HG03442 (cell line): ENCODE data around the gene STAG2.
"Not testable (repeated sequence)": the region's sequence is repeated elsewhere in the genome, so short reads cannot be mapped to it uniquely, and the experiment has no call there.

Experiments
- ATAC-seq: cut with Tn5 transposase; IDR thresholded peaks from one replicate; pipeline ENCODE4 v1.9.1; 2021; ENCODE audit warnings: mild to moderate bottlenecking, moderate library complexity; ENCODE audit not compliant: unreplicated experiment

STAG2 gene

DNA sequence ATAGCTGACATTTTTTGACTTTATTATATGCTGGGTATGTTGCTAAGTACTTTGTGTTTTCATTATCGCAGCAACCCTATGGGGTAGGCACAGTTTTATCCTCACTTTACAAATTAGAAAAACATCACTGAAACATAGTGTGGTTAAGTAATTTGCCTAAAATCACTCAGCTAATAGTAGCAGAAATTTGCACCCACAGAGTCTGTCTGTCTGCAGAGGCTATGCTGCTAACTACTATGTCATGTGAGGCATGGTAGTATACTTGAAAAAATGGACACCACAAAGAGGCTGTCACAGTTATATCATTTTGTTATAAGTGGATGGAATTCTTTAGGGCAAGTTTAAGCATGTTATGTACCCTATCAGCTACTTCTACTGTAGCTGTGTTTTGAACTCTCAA is 69.0 kb downstream of the STAG2 start:
- peak; percentile 69 for ATAC-seq

DNA sequence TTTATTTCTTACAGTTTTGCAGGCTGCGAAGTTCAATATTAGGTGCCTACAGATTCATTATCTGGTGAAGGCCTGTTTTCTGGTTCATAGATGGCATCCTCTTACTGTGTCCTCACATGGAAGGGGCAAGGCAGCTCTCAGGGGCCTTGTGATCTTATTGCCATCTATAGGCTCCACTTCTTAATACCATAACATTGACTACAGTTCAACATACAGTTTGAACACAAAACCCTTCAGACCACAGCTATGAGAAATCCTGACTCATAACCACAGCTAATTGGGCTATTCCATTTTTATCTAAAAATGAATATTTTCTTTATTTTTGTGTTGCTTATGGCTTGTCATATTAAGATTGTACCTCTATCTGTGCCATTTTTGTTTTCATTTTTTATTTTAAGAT is 72.3 kb downstream of the STAG2 start:
- ATAC-seq = no peak

DNA sequence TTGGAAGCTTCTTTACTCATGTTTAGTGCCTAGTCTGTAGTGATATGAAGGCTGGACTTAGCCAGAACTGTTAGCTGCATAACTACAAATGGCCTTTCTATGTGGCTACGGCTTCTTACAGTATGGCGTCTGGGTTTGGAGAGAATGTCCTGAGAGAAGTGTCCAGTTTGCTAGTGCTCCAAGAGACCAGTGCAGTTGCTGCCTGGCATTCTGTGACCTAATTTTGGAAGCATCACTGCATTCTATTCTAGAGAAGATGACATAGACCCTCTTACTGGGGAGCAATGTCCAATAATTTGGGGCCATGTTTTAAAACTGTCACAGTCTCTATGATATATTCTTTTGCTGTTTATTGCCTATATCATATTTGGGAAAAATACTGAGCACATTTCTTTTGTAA is 74.2 kb downstream of the STAG2 start:
- ATAC-seq = no peak

DNA sequence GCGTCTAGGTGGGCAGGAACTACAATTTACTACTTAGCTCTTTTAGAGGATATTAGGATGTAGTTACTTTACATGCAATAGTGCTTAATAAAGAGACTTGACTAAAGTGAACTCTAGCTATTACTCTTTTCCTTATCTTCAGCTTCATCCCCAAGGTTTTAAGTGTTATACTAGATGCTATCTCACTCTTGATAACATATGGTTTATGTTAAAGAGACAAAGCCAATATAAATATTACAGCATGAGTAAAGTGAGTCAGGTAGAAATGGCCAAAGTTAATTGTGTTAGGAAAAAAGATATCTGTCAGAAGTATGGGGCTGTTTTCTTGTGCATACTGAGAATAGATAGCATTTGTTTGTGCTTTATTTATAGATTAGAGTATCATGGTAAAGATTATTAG is 80.5 kb downstream of the STAG2 start:
- no peak for ATAC-seq

DNA sequence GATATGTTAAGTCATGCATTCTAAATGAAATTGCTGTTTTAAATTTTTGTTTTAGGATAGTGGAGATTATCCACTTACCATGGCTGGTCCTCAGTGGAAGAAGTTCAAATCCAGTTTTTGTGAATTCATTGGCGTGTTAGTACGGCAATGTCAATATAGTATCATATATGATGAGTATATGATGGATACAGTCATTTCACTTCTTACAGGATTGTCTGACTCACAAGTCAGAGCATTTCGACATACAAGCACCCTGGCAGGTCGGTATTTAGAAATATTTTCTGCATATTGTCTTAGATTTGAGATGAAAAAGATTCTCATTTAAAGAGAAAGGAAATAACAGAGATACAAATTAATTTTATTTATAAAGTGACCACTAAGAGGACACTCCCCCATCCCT is 83.6 kb downstream of the STAG2 start:
- no peak for ATAC-seq

DNA sequence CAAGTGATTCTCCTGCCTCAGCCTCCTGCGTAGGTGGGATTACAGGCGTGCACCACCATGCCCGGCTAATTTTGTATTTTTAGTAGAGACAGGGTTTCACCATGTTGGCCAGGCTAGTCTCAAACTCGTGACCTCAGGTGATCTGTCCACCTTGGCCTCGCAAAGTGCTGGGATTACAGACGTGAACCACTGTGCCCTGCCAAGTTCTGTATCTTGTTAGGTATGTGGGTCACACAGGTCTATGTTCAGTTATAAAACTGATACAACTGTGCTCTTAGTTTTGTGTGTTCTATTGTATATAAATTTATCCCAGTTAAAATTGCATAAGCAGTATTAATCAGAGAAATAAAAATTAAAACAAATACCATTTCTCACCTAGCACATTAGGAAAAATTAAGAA is 122.9 kb downstream of the STAG2 start:
- not testable (repeated sequence) for ATAC-seq

DNA sequence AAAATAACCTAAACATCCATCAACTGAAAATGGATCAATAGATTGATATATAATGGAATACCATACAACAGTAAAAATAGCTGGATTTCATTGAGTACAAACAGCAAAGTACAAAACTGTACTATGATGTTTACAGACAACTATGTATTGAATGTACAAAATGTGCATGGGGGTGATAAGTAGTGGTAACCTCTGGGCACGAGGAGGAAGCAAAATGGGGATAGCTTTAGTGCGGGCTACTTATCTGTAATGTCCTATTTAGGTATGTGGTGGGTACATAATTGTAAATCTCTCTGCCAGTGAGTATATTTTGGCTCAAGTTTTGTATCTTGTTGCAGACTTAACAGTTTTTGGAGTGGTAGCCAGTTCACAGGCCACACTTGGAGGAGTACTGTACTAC is 123.6 kb downstream of the STAG2 start:
- ATAC-seq = no peak

DNA sequence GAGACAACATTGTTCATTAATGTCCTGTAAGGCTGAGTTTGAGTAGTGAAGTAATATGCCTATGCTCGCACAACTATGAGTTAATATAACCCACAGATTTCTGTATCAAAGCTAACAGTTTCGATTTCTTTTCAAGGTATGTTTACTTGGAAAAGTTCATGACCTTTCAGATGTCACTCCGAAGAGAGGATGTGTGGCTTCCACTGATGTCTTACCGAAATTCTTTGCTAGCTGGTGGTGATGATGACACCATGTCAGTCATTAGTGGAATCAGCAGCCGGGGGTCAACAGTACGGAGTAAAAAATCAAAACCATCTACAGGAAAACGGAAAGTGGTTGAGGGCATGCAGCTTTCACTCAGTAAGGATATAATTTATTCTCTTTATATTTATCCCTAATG is 124.9 kb downstream of the STAG2 start:
- ATAC-seq = no peak

DNA sequence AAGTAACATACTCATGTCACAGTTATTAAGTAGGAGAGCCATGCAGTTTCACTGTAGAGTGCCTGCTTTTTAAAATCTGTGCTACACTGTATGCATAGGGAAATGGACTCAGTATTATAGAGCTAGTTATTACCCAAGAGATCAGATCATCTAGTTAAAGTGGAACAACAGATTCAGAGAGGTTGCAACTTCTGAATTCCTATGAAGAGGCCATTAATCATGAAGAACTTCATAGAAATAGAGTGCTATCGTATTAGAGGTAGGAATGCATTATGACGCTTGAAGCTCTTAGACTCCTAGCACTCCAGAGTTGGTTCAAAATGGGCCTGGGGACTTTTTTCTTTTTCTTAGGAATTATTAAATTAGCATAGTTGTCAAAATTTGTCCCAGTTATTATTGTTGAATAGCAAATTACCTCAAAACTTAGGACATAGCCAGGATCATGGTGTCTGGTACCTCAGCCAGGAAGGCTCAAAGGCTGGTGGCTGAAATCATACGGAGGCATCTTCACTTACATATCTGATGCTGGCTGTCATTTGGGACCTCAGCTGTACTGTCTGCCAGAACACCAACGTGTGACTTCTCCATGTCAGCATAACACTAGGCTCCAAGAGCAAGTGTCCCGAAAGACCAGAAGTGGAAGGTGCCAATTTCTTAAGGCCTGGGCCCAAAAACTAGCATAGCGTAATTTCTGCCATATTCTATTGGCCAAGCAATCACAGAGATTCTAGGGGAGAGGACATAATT is 125.7 kb downstream of the STAG2 start:
- no peak for ATAC-seq

DNA sequence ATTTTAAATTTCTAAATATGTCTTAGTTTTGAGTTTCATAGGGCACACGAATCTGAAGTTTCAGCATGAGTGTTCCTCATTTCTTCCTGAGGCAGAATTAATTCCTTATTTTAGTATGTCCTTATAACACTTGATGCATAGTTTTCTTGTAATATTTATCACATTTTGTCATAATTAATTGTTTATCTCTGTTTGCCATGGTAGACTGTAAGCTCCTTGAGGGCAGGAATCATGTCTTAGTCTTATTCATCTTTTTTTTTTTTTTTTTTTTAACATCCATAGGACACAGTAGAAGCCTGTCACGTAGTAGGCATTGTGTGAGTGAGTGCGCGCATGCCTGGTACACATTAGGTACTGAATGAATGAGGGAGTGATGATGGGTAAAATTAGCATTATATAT is 131.7 kb downstream of the STAG2 start:
- ATAC-seq = no peak

DNA sequence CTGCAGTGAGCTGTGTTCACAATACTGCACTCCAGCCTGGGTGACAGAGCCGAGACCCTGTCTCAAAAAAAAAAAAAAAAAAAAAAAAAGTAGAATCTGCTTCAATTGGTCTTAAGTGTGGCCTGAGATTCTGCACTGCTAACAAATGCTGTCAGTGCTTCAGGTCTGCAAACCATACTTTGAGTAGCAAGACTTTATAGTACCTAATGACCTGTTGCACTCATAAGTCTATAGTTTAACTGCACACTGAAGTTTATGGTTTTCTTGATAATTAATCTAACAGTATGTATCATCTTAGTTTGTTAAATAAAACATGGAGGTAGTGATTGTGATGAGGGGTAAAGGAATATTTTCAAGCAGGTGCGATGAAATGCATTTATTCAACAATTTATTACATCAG is 135.6 kb downstream of the STAG2 start:
- no peak for ATAC-seq

DNA sequence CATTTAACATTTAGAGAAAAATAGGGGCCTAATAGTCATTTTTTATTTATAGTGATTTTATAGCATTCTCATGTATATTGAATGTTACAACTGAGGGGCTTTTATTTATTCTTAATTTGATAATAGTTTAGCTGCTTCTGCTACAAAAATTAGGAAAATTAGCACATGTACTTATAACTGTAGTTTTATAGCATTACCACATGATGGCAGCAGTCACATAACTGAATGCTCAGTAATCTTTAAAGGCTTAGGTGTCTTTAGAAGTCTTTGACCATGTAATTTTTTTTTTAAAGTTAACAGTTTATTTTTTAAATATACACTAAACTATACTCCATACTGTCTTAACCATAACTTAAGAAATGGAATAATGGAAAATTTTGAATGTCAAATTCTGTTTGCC is 136.6 kb downstream of the STAG2 start:
- no peak for ATAC-seq

DNA sequence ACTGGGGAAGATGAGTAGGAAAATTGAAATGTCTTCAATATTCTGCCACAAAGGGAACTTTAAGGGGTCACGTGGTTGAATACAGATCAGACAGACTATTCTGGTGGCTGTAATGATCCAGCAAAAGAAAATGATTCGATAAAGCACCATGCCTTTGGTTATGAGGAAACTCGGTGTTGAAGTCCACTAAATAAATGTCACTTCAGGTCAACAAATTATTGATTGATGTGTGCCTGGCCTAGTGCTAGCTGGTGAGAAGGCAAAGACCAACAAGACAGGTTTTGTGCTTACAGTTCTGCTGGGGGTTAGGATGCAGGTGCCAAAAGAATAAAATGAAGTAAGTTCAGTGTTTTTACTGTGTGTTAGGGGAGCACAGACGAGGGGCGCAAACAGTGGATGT is 142.5 kb downstream of the STAG2 start:
- no peak for ATAC-seq

DNA sequence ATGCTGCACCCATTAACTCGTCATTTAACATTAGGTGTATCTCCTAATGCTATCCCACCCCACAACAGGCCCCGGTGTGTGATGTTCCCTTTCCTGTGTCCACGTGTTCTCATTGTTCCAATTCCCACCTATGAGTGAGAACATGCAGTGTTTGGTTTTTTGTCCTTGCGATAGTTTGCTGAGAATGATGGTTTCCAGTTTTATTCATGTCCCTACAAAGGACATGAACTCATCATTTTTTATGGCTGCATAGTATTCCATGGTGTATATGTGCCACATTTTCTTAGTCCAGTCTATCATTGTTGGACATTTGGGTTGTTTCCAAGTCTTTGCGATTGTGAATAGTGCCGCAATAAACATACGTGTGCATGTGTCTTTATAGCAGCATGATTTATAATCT is 143.0 kb downstream of the STAG2 start:
- ATAC-seq = not testable (repeated sequence)

DNA sequence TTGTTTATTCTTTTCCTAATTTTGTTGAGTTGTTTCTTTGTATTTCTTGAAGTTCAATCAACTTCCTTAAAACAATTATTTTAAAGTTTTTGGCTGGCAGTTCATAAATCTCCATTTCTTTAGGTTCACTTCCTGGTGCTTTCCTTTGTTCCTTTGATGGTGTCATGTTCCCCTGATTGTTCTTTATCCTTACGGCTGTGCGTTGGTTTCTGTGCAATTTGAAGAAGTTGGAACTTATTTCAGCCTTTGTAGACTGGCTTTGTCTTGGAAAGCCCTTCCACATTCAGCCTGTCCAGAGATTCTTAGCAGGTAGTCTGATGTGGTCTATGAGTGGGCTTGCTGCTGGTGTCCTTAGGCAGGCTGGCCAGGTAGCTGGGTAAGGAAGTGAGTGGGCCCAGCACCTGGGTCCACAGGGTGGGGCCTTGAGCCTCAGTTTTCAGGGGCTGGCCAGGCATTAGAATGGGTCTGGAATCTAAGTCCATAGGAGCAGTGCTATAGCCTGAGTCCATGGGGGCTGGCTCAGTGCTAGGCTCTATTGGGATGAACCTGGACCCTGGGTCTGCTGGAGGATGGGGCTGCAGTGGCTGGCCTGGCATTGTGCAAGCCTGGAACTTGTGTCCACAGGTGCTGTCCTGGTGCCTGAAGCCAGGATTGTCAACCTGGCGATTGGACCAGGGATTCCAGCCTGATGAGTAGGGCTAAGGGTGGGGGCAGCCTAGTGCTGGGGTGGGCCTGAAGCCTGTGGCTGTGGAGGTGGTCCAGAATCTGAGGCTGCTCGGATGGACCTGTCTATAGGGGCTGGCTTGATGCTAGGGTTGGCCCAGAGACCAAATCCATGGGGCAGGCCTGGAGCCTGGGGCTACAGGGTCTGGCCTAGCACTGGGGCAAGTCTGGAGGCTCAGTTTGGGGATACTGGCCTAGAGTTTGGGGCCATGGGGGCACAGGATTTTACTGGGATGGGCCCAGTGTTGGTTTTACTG is 152.4 kb downstream of the STAG2 start:
- no peak for ATAC-seq

DNA sequence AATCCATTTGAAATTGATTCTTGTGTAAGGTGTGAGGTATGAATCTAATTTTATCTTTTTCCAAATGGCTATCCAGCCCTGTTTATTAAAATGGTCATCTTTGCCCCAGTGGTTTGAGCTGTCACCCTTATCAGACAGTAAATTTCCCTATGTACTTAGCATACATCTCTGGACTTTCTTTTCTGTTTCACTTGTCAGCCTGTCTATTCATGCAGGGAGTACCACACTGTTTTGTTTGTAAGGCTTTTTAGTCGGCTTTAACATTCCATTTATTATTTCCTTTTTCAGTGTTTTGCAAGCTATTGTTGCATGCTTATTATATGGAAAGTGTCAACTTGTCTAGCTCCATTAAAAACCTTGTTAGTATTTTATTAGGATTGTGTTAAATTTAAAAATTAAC is 155.8 kb downstream of the STAG2 start:
- no peak for ATAC-seq

DNA sequence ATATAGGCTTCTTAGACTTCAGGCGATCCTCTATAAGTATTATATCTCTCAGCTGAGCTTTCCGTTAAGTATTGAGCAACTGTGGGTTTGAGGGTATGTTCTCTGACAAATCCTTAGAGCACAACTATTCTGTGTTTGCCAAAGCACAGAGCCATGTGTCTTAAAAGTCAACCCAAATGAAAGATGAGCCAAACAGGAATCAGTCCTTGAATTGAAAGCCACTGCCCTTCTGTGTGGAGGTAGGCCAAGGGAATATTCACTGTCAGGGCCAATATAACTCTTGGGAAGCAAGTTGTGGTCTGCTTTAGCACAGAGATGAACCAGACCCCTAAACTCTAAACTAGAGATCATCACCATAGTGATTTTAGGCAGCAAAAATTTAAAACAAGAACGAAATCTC is 164.0 kb downstream of the STAG2 start:
- no peak for ATAC-seq

DNA sequence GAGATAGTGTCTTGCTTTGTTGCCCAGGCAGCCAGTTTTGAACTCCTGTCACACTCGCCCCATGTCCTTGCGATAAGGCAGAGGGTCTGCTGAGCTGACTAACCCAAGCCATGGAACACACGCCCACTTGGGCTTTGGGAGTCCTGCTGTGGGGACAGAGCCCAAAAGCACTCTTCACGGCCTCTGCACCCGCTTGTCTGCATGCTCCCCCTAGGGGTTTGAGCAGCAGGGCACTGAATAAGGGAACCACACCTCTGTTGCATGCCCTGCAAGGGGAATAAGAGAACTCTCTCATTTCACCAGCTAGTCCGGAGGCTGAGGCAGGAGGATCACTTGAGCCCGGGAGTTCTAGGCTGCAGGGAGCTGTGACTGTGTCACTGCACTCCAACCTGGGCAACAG is 166.0 kb downstream of the STAG2 start:
- no peak for ATAC-seq

DNA sequence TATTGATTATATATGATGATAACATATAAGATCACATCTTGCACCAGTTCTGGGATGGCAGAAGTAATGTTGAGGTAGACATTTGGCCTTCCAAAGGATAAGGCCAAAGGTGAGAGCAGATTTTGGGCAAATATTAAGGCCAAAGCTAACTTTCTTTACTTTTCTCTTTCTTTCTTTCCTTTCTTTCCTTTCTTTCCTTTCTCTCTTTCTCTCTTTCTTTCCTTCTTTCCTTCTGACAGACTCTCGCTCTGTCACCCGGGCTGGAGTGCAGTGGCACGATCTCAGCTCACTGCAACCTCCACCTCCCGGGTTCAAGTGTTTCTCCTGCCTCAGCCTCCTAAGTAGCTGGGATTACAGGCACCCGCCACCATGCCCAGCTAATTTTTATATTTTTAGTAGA is 170.9 kb downstream of the STAG2 start:
- not testable (repeated sequence) for ATAC-seq

DNA sequence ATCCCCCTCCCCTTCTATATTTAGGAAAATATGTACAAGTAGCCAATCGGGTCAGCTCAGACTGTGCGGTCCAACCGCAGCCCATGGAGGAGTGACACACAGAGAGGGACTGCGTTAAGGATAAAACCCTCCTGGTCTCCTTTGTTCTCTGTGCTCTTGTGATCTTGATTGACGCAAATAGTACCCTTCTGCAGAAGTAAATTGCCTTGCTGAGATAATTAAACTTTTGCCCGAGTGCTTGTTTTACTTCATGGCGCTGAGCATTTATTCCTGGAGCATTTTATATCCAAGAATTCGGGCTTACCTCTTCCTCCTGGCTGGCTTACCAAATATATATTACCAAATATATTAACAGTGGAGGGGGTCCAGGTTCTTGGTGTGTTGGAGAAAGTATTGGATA is 184.2 kb downstream of the STAG2 start:
- ATAC-seq = no peak

DNA sequence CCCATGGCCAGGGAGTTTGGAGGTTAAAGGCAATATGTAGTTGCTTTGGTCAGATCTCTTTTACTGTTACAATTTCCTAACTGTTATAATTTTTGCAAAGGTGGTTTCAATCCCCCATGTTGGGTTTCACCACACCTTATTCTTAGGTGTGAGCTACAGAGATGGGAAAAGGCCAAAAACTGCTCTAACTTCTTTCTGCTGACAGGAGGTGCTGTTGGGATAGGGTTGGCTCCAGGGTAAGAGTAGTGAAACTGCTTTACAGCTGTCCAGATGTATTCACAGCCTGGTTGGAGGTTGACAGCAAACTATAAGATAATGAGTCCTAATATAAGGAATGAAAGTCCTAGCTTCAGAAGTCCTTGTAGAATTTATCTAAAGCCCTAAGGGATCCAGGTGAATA is 189.7 kb downstream of the STAG2 start:
- ATAC-seq = no peak
